Glomerular visceral epithelial cell (primary cell): ENCODE data around the gene ETFDH.
"Not testable (repeated sequence)": the region's sequence is repeated elsewhere in the genome, so short reads cannot be mapped to it uniquely, and the experiment has no call there.

Experiments used
- DNase-seq: peaks from one replicate; pipeline ENCODE4 v3.0.0-alpha.2; 2016; ENCODE audit errors: extremely low spot score

ETFDH gene

GRCh38 chr4:158671915-158672806 is at the start of gene ETFDH:
Gene ETFDH, plus strand, starts transcription at chr4:158672296. Its CDS starts 161 bp downstream, at chr4:158672457.
- peak; percentile 100 for DNase-seq

- DNase-seq: peak; percentile 47
Observed at GRCh38 chr4:158624889-158625478, 47.1 kb upstream of the ETFDH start.

- DNase-seq: no peak
Observed at GRCh38 chr4:158625544-158625943, 46.6 kb upstream of the ETFDH start.

- peak; percentile 4 for DNase-seq
Observed at GRCh38 chr4:158630893-158631292, 41.2 kb upstream of the ETFDH start.

GRCh38 chr4:158636619-158637018 is 35.5 kb upstream of the ETFDH start:
- DNase-seq: no peak

GRCh38 chr4:158644356-158644755 is 27.7 kb upstream of the ETFDH start:
- DNase-seq: no peak

GRCh38 chr4:158644760-158645159 is 27.3 kb upstream of the ETFDH start:
- no peak for DNase-seq

GRCh38 chr4:158649111-158649680 is 22.9 kb upstream of the ETFDH start:
- DNase-seq: no peak

GRCh38 chr4:158652920-158653319 is 19.2 kb upstream of the ETFDH start:
- DNase-seq: no peak

- no peak for DNase-seq
Observed at GRCh38 chr4:158656439-158656838, 15.7 kb upstream of the ETFDH start.

GRCh38 chr4:158657291-158657690 is 14.8 kb upstream of the ETFDH start:
- DNase-seq: no peak

GRCh38 chr4:158663255-158663654 is 8.8 kb upstream of the ETFDH start:
- DNase-seq: not testable (repeated sequence)

- not testable (repeated sequence) for DNase-seq
Observed at GRCh38 chr4:158663707-158664625, 8.1 kb upstream of the ETFDH start.

- no peak for DNase-seq
Observed at GRCh38 chr4:158664806-158665205, 7.3 kb upstream of the ETFDH start.

- DNase-seq: no peak
Observed at GRCh38 chr4:158666892-158667291, 5.2 kb upstream of the ETFDH start.

- peak; percentile 47 for DNase-seq
Observed at GRCh38 chr4:158667651-158668198, 4.4 kb upstream of the ETFDH start.

- DNase-seq: no peak
Observed at GRCh38 chr4:158669310-158669709, 2.8 kb upstream of the ETFDH start.

- DNase-seq: peak; percentile 73
Observed at GRCh38 chr4:158670975-158671664, 976 bp upstream of the ETFDH start.

- no peak for DNase-seq
Observed at GRCh38 chr4:158671665-158671914, 506 bp upstream of the ETFDH start, which contains the start of gene C4orf46. Gene C4orf46, minus strand, starts transcription at chr4:158671887. Its CDS starts 86 bp downstream, at chr4:158671801.

- no peak for DNase-seq
Observed at GRCh38 chr4:158673633-158674032, 1.5 kb downstream of the ETFDH start.

GRCh38 chr4:158676076-158676475 is 4.0 kb downstream of the ETFDH start:
- DNase-seq: no peak
